HEK293 (cell line): ENCODE data around the gene SH3RF3.

Source experiments
- ZBTB7A ChIP-seq: fragments of 450-650 bp; formaldehyde crosslinking; IDR thresholded peaks from 2 replicates; pipeline ENCODE4 v1.5.1; 2016; ENCODE audit warnings: low read depth, missing biosample characterization, missing genetic modification characterization
- TF ChIP-seq, protein P1 (sequence below): fragments of 450-650 bp; formaldehyde crosslinking; IDR thresholded peaks from 2 replicates; pipeline ENCODE4 v1.5.1; 2016; ENCODE audit warnings: missing biosample characterization, missing genetic modification characterization, borderline replicate concordance

DNA sequence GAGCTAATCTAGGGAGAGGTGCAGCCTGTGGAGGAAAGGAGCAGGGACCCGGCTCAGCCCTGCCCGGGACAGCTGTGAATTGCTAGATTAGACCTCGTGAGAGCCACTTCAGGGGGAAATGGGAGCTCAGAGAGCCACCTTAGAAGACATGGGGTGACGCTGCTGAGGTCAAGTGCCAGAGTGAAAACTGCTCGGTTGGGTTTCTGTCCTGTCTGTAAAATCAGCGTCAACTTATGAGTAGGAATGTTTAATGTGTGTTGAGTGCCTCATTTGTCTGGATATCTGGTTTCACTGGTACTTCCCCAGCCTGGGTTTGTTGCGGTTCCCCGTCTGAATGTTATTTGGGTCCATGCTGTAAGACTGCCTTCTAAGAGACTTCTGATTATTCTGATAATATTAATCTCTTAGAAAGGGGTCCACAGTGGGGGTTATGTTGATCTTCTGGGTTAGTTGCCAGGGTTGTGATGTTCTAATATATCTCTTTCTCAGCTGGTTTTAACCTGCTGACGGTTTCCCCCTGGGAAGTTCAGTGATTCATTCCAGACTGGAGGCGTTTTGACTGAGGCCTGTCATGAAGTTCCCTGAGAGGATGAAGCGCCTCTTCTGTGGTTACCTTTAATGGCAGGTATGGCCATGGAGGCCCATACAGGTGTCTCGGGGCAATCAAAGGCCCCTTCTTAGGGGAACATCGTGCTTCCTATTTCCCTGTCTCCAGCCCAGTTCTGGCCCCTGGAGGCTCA is 175.9 kb downstream of the SH3RF3 start:
- TF ChIP-seq, protein P1, sequence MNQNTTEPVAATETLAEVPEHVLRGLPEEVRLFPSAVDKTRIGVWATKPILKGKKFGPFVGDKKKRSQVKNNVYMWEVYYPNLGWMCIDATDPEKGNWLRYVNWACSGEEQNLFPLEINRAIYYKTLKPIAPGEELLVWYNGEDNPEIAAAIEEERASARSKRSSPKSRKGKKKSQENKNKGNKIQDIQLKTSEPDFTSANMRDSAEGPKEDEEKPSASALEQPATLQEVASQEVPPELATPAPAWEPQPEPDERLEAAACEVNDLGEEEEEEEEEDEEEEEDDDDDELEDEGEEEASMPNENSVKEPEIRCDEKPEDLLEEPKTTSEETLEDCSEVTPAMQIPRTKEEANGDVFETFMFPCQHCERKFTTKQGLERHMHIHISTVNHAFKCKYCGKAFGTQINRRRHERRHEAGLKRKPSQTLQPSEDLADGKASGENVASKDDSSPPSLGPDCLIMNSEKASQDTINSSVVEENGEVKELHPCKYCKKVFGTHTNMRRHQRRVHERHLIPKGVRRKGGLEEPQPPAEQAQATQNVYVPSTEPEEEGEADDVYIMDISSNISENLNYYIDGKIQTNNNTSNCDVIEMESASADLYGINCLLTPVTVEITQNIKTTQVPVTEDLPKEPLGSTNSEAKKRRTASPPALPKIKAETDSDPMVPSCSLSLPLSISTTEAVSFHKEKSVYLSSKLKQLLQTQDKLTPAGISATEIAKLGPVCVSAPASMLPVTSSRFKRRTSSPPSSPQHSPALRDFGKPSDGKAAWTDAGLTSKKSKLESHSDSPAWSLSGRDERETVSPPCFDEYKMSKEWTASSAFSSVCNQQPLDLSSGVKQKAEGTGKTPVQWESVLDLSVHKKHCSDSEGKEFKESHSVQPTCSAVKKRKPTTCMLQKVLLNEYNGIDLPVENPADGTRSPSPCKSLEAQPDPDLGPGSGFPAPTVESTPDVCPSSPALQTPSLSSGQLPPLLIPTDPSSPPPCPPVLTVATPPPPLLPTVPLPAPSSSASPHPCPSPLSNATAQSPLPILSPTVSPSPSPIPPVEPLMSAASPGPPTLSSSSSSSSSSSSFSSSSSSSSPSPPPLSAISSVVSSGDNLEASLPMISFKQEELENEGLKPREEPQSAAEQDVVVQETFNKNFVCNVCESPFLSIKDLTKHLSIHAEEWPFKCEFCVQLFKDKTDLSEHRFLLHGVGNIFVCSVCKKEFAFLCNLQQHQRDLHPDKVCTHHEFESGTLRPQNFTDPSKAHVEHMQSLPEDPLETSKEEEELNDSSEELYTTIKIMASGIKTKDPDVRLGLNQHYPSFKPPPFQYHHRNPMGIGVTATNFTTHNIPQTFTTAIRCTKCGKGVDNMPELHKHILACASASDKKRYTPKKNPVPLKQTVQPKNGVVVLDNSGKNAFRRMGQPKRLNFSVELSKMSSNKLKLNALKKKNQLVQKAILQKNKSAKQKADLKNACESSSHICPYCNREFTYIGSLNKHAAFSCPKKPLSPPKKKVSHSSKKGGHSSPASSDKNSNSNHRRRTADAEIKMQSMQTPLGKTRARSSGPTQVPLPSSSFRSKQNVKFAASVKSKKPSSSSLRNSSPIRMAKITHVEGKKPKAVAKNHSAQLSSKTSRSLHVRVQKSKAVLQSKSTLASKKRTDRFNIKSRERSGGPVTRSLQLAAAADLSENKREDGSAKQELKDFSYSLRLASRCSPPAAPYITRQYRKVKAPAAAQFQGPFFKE (tag by site-specific recombination) = no peak
- no peak for TF ChIP-seq ZBTB7A (tag by site-specific recombination)
